GM12892 (cell line): ENCODE measurements around the gene LRRC27.

Experiments used
- POLR2A ChIP-seq: IDR thresholded peaks from 2 replicates; pipeline ENCODE4 v1.6.1; 2011; ENCODE audit warnings: low read depth, low read length, control low read depth
- POLR2AphosphoS5 ChIP-seq: IDR thresholded peaks from 2 replicates; pipeline ENCODE4 v1.6.1; 2011; ENCODE audit warnings: low read depth, low read length, control low read depth

DNA sequence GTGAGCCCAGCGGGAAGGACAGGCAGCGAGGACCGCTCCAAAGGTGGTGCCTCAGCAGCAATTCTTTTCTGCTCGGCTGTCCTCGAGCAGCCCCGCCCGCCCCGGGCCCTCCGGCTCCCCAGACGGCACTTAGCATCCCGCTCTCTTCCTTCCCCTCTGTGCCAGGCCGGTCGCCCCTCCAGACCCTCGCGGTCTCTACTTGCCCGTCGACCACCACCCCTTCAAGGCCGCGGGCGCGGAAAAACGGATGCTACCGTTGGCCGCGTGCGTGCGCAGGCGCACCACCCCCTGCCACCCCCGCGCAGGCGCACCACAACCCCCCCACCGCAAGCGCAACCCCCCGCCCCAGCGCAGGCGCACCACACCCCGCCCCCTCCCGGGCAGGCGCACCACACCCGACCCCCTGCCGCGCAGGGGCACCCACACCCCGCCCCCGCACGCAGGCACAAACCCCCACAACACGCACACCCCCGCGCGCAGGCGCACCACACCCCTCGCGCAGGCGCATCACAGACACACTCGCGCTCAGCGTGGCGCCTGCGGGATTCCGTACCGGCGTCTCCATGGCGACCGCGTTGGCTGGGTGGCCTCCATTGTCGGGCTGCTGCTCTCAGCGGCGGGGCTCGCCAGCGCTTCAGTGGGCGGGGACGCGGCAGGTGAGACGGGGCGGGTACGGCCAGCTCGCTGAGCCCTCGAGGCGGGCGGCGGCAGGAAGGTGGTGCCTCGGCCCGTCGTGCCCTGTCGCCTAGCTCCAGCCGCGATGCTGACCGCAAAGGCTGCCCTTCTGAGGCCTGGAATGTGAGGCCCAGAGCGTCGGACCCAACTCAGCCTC lies at the start of gene LRRC27:
- peak; percentile 53; the same call in 1 of the 2 replicates for TF ChIP-seq POLR2A
- 0 out of 2 replicates have a peak, but pooled peaks have one; percentile 25 for TF ChIP-seq POLR2AphosphoS5
